ENCODE results near the gene PARVB. TPM values are rescaled to one million over a fixed set of nuclear protein-coding genes. Genes with fewer than 3 reads are reported as not detected.

Gene PARVB
- total RNA-seq, 4 donors from 2014 or later: 10.5 to 25.1 (median 14.6) TPM

DNA sequence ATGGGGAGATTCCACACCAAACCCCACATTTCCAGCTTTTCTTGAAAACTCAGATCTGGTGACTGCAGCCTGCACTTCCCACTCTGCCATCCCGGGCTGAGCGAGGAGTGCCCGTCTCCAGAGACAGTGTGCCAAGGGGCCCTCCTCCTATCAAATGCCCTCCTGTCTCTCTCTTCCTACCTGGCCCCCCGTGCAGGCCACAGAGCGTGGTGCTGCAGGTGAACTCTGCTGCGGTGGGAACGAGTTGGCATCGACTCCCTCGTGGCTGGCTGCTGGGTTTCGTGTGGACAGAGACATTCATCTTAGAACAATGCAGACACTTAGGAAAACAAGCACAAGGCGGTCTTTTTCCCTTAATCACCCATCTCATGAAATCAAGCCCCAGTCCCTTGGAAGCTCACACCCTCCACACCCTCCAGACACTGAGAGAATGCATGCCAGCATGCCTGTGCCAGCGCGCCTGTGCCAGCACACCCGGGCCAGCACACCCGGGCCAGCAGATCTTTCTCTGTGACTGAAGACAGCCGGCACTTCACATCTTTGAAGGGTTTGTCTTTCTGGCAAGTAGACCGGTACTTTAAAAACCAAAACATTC lies 65.0 kb downstream of the PARVB start:
- intact Hi-C loops (cut with DNase I; ENCODE audit: low total_unique reads): loop anchor here (5.0 kb wide), 1 partner anchor 538 kb away; no protein-coding TSS in a partner anchor
- TF ChIP-seq, protein P1, sequence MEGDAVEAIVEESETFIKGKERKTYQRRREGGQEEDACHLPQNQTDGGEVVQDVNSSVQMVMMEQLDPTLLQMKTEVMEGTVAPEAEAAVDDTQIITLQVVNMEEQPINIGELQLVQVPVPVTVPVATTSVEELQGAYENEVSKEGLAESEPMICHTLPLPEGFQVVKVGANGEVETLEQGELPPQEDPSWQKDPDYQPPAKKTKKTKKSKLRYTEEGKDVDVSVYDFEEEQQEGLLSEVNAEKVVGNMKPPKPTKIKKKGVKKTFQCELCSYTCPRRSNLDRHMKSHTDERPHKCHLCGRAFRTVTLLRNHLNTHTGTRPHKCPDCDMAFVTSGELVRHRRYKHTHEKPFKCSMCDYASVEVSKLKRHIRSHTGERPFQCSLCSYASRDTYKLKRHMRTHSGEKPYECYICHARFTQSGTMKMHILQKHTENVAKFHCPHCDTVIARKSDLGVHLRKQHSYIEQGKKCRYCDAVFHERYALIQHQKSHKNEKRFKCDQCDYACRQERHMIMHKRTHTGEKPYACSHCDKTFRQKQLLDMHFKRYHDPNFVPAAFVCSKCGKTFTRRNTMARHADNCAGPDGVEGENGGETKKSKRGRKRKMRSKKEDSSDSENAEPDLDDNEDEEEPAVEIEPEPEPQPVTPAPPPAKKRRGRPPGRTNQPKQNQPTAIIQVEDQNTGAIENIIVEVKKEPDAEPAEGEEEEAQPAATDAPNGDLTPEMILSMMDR (IDR thresholded peaks at IDR 0.05): no peak
- no peak for TF ChIP-seq POLR2A (IDR thresholded peaks at IDR 0.05)
- DNase-seq (ENCODE audit: low spot score in 2 of 2): no peak
- no peak overlapping the region for H3K4me3 ChIP-seq (ENCODE audit: low read depth, poor library complexity, severe bottlenecking)
- 31 to 37% methylated on average over 17 of the region's 17 CpGs for WGBS, 2 donors

DNA sequence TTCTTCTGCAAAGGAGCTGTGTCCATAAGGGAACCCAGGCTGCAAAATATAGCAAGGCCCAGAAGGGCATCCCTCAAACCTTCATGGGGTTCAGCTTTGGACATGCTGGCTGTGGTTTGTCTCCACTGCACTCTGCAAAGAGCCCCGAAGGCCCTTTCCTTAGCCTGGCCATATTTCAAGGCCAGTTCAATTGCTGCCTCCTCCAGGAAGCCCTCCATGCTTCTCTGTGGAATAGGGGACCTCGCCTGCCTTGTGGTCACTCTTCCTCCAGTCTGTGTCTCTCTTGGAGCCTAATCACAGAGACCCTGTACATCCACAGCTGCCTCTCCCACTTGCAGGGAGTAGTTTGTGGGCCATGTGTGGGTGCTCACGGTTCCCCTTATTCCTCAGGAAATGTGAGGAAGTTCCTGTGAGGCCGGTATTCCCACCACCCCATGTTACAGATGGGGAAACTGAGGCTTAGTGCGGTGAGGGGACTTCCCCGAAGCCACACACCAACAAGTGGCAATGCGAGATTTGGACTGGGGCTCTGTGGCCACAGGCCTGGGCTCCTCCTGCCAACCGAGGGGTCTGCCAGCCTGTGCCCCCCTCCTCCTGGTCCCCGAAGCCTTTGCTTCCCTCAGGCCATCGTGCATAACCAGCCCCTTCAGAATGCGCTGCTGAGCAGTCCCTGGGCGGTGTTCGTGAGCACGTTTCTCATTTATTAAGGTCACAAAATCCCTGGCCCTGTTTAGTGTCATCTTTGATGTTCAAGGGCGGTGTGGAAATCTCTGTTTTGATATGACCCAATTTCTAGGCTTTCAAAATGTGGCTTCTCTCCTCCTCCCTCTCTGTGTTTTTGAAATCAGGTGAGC lies 65.8 kb downstream of the PARVB start:
- intact Hi-C loops (cut with DNase I; ENCODE audit: low total_unique reads): loop anchor here (5.0 kb wide), 1 partner anchor 537 kb away; no protein-coding TSS in a partner anchor
- no peak overlapping the region for H3K4me3 ChIP-seq (ENCODE audit: low read depth, poor library complexity, severe bottlenecking)
- TF ChIP-seq, protein P1 (IDR thresholded peaks at IDR 0.05): no peak
- no peak for TF ChIP-seq POLR2A (IDR thresholded peaks at IDR 0.05)
- no peak for DNase-seq (ENCODE audit: low spot score in 2 of 2)
- WGBS, 2 donors: 59 to 62% methylated on average over 15 of the region's 15 CpGs

DNA sequence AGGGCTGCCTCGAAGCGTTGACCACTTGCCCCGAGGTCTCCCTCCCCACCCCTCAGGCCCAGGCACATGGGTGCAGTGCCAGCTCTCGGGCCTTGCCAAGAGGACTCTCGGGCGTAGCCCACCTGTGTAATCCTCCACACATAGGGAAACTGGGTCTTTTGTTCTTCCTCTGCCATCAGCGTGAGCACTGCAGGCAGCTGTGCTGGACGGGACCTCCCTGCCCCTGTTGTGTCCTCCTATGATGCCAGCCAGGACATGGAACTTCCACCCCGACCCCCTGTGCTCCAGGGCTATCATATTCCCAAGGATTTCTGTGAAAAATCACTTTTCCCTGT lies 66.4 kb downstream of the PARVB start:
- TF ChIP-seq, protein P1 (IDR thresholded peaks at IDR 0.05): no peak
- TF ChIP-seq POLR2A (IDR thresholded peaks at IDR 0.05): no peak
- WGBS, 2 donors: 52 to 63% methylated on average over 9 of the region's 9 CpGs
- no peak for DNase-seq (ENCODE audit: low spot score in 2 of 2)
- H3K4me3 ChIP-seq (ENCODE audit: low read depth, poor library complexity, severe bottlenecking): no peak overlapping the region
- intact Hi-C loops (cut with DNase I; ENCODE audit: low total_unique reads): no loop called here

DNA sequence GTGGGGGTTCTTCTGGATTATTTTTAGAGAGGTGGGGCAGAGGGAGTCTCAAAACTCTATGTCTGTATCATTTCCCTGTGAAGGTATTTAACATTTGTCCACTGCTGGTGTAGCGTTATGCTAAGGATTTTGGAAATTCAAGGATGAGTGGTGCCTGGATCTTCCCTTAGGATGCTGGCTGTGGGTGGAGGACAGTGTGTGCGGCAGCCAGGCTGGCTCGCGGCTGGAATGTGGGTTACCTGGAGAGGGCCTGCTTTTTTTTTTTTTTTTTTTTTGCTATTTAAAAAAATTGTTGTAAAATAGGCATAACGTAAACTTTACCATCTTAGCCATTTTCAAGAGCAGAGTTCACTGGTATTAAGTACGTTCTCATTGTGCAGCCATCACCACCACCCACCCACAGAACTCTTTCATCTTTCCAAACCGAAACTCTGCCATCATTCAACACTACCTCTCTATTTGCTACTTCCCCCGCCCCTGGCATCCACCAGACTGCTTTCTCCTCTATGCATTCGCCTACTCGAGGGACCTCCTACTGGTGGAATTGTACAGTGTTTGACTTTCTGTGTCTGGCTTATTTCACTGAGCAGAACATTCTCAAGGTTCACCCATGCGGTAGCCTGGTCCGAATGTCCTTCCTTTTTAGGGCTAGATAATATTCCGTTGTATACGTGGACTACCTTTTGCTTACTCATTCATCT lies 67.1 kb downstream of the PARVB start:
- WGBS, 2 donors: 63 to 68% methylated on average over 14 of the region's 14 CpGs
- intact Hi-C loops (cut with DNase I; ENCODE audit: low total_unique reads): no loop called here
- TF ChIP-seq, protein P1 (IDR thresholded peaks at IDR 0.05): no peak
- no peak overlapping the region for H3K4me3 ChIP-seq (ENCODE audit: low read depth, poor library complexity, severe bottlenecking)
- no peak for DNase-seq (ENCODE audit: low spot score in 2 of 2)

DNA sequence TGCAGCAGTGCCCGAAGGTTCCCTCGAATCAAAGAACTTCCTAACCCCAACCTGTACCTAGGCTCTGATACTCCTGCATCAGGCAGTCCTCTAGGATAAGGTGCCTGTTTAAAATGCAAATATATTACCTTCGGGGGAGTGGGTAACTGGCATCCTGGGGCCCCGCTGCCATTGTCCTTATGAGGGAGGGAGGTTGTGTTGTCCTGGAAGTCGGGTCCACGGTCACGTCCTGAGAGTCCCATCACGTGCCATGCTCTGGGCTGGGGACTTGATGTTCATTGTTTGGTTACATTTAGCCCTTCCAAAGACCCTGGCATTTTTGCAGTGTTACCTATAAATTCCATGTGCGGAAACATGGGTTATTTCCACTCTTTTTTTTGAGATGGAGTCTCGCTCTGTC lies 67.6 kb downstream of the PARVB start:
- TF ChIP-seq POLR2A (IDR thresholded peaks at IDR 0.05): no peak
- TF ChIP-seq, protein P1 (IDR thresholded peaks at IDR 0.05): no peak
- WGBS, 2 donors: 96 to 97% methylated on average over 10 of the region's 10 CpGs
- intact Hi-C loops (cut with DNase I; ENCODE audit: low total_unique reads): no loop called here
- no peak overlapping the region for H3K4me3 ChIP-seq (ENCODE audit: low read depth, poor library complexity, severe bottlenecking)
- DNase-seq (ENCODE audit: low spot score in 2 of 2): no peak
